Muscle of leg (tissue), 11 donors: ENCODE data around the gene ASCL2. TPM values are rescaled to one million over a fixed set of nuclear protein-coding genes. Genes with fewer than 3 reads are reported as not detected.

Experiments used
- DNase-seq: peaks from one replicate; pipeline ENCODE4 v3.0.0; 2013
- H3K27ac ChIP-seq: one replicate; pipeline ENCODE4 v1.5.1; 2013; ENCODE audit warnings: mild to moderate bottlenecking, low read length, control low read depth
- H3K27me3 ChIP-seq: one replicate; pipeline ENCODE4 v1.6.1; 2013; ENCODE audit warnings: low read length; ENCODE audit not compliant: control insufficient read depth, insufficient read depth
- H3K36me3 ChIP-seq: one replicate; pipeline ENCODE4 v1.6.1; 2013; ENCODE audit warnings: low read length; ENCODE audit not compliant: control insufficient read depth, insufficient read depth
- H3K4me1 ChIP-seq: one replicate; pipeline ENCODE4 v1.6.1; 2013; ENCODE audit warnings: low read length; ENCODE audit not compliant: control insufficient read depth, insufficient read depth
- H3K4me3 ChIP-seq: one replicate; pipeline ENCODE4 v1.5.1; 2013; ENCODE audit warnings: low read length, control low read depth
- H3K9me3 ChIP-seq: replicated peaks from 2 replicates; pipeline ENCODE4 v1.6.1; 2013; ENCODE audit warnings: low read depth, low read length; ENCODE audit not compliant: control insufficient read depth
- WGBS: methylation state at CpG from one replicate; pipeline ENCODE4 v1.1.5; 2013; ENCODE audit warnings: missing lambda C conversion rate; ENCODE audit not compliant: insufficient coverage; 5-methylcytosine and 5-hydroxymethylcytosine counted together
- polyA plus RNA-seq, 8 donors: library from polyadenylated mRNA; unstranded; fragments of 120-200 nt; gene quantifications; one replicate each; pipeline versions ENCODE4 v1.2.1 to v1.2.3, GENCODE V29; 2013; ENCODE audit warnings: inconsistent platforms in 1 of 8, low replicate concordance in 1 of 8; ENCODE audit not compliant: insufficient read length in 8 of 8, insufficient read depth in 1 of 8
- total RNA-seq: library from RNA; stranded (reverse); fragments of 120-200 nt; gene quantifications from one replicate; pipeline ENCODE4 v1.2.4, GENCODE V29; 2013

The ASCL2 gene
- total and polyA plus RNA-seq, 9 donors = 0.11 to 0.53 (median 0.29) TPM

DNA sequence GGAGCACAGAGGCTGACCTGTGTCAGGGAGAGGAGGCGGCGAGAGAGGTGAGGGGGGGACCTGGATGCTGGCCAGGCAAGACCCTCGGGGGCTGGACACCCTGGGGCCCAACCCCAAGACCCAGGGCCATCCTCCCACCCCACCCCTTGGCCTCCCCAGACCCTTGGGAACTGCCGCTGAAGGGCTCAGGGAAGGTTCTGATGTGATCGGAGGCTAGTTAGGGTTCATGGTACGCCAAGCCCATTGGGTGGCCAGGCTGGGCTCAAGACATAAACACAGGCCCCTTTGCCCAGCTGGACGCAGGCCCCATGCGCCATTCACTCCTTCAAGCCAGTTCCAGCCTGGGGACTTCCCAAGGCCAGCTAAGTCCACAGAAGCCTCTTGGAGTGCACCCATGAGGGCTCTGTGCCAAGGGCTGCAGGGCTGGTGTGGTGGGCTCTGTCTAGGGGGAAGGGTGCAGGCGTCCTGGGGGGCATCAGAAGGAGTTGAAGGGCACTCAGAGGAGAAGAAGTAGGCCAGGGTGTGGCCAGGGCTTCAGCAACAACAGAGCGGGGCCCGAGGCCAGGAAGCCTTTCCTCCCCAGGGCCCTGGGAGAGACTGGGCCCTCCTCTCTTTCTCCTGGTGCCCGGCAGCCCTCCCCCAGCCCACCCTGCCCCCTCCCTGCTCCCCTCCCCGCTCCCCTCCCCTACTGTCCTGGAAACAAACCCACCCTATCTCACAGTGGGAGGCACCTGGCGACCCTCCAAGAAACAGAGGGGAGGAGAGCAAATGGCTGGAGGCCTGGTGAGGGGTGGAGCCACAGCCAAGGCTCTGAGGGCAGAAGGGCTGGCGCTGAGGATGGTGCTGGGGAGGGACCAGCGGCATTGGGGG lies 44.4 kb upstream of the ASCL2 start:
- H3K27ac ChIP-seq = peak overlapping the region; percentile 84
- H3K36me3 ChIP-seq = no peaks in the 10 kb centered on the region
- peak; percentile 94 for DNase-seq
- peaks cover 39% of the 10 kb centered on the region for H3K4me1 ChIP-seq
- H3K9me3 ChIP-seq = peaks cover 9% of the 10 kb centered on the region
- H3K4me3 ChIP-seq = no peak overlapping the region
- H3K27me3 ChIP-seq = no peaks in the 10 kb centered on the region
- WGBS = 43% methylated on average over 6 of the region's 16 CpGs

DNA sequence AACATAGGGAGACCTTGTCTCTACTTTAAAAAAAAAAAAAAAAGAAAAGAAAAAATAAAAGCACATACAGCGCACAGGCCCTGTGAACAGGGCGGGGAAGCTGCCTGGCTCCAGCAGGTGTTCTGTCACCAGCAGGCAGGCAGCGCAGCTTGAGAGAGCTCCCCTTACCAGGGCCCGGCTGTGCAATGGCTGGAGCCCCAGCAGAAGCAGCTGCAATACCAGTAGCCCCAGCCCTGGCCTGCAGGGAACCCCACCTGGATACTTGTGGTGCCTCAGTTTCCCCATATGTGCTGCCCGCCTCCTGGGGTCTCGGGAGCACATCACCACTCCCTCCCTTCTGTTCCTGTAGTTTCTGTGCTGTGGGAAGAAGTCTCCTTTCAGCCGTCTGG lies 43.7 kb upstream of the ASCL2 start:
- no peak for DNase-seq
- Histone ChIP-seq H3K4me1 (peaks cover 39% of the 10 kb centered on the region), H3K27me3 (no peaks in the 10 kb centered on the region), H3K27ac (peak overlapping the region; percentile 84), H3K9me3 (peaks cover 9% of the 10 kb centered on the region), H3K4me3 (no peak overlapping the region), H3K36me3 (no peaks in the 10 kb centered on the region)
- 100% methylated on average over 3 of the region's 7 CpGs for WGBS

DNA sequence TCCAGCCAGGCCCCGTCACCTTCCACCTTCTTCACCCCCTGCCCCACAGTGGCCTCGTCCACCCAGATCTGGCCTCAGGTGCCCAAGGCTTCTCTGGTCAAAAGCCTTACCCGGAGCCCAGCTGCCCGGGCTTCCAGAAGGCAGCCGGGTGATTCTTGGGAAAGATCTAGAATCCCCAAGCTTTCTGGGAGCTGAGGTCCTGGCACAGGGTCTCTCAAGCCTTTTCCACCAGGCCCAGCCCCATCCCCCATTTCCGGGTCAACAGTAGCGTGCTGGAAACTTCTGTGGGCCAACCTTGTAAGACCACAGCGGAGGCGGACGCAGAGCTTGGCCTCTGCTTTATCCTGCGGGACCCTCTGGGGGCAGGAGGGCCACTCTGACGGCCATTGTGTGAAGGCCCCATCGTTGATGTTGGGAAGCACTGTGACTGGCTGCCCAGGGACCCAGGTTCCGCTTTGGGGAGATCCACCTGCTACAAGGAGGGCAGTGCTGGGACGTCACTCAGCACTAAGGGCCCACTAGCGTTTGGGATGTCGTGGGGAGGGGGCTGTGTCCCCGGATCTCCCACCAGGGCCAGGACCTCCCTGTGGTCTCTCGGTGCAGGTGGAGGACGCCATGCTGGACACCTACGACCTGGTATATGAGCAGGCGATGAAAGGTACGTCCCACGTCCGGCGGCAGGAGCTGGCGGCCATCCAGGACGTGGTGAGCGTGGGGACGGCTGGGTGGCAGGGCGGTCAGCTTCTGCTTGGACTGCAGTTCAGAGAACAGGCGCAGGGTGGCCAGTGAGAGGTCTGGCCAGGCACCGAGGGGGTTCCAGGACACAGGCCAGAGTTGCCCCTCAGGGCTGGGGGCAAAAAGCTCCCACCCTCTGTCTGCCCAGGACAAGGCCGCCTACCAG lies 42.9 kb upstream of the ASCL2 start:
- Histone ChIP-seq H3K27me3 (no peaks in the 10 kb centered on the region), H3K27ac (no peak overlapping the region)
- DNase-seq = no peak

DNA sequence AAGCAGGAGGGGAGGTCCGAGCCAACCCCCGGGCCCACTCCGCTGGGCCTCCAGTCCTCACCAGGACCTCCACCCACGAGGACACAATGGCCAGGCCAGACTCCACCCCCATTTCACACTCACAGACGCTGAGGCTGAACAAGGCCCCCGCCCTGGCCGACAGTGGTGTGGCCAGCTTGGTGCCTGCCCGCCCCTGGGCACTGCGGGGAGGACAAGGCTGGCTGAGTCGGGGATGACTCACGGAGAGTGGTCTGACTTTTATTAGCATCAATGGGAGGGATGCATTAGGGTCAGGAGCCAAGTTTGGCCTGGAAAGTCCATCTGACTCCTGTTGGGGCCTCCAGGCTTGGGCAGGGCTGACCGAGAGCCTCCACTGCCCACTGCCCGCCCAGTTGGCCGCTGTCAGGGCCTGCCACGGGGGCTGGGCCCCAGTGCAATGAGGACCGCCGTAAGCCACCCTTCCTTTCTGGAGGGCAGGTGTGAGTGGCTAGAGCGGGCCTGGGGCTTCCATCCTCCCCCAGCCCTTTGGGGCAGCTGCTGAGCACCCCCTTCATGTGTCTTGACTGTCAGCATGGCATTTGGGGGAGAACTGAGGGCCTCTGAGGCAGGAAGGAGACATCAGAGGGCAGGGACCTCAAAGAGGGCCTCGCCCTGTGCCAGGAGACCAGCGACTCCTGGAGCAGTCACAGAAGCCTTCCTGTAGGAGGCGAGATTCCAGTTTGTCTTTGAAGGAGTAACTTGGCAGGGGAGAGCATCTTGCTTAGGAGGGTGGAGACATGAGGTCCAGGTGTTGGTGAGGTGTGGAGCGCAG lies 42.0 kb upstream of the ASCL2 start:
- H3K27ac ChIP-seq = peak overlapping the region; percentile 51
- peaks cover 47% of the 10 kb centered on the region for H3K4me1 ChIP-seq
- WGBS = 77% methylated on average over 14 of the region's 22 CpGs
- DNase-seq = peak; percentile 56
- H3K4me3 ChIP-seq = no peak overlapping the region
- no peaks in the 10 kb centered on the region for H3K36me3 ChIP-seq
- H3K9me3 ChIP-seq = peaks cover 2% of the 10 kb centered on the region
- no peaks in the 10 kb centered on the region for H3K27me3 ChIP-seq

More for the DNA sequence above, 42.9 kb upstream of the ASCL2 start:
- Histone ChIP-seq H3K36me3 (no peaks in the 10 kb centered on the region), H3K9me3 (peaks cover 7% of the 10 kb centered on the region), H3K4me3 (no peak overlapping the region), H3K4me1 (peaks cover 42% of the 10 kb centered on the region)
- 81% methylated on average over 31 of the region's 34 CpGs for WGBS

DNA sequence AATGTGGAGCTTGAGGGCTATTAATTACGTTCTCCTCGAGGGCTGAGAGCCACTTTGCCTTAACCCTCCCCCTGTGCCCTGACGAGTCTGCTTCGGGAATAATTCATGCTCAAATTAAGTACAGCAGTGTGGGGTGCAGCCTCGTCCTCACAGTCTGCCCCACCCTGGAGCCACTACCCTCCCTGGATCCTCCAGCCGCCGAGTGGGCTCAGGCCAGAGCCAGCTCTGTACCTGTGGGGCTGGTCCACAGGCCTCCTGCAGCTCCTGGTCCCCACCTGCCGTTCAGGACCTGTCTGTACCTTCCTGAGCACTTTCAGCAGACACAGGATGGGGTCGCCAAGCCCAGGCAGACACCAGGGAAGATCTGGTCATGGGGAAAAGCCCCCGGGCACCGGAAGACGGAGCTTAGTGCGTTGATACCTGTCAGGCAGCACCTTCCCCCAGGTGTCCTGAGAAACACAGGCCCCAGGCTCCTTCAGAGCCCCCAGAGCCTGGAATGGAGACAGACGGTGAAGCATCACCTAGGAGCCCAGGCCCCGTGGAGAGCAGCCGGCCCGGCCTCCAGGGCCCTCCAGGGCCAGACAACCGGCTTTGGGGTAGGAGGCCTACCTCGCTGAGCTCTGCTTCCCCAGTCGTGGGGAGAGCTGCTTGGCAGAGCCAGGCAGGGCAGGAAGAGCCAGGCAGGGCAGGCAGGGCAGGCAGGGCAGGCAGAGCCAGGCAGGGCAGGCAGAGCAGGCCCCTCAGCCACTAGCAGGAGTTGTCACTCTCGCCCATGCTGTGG lies 41.2 kb upstream of the ASCL2 start:
- Histone ChIP-seq H3K4me3 (no peak overlapping the region), H3K27ac (no peak overlapping the region)
- WGBS = 56% methylated on average over 18 of the region's 21 CpGs

DNA sequence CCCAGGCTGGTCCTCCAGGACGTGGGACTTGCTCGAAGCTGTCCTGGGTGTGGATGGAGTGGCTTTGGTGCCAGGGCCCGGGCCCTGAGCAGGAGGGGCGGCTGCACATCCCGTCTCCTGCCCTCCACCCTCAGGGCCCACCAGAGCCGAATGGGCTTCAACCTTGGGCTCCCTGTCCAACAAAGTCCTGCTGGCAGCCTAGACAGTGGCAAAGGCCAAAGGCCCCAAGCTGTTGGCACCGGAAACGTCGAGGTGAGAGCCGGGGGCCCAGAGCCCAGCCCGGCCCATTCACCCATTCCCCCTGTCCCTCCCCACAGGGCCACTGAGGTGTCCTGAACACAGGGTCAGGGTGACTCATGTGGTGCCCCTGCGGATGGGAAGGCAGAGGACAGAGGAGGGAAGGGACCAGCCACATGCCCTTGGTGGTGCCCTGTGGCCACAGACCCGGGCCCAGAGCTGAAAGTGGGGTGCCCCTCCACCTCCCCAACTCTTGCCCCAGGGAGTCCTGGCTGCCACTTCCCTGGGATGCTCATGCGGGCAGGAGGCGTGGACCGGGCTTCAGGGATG lies 40.5 kb upstream of the ASCL2 start:
- H3K4me1 ChIP-seq = peaks cover 58% of the 10 kb centered on the region
- no peaks in the 10 kb centered on the region for H3K36me3 ChIP-seq
- DNase-seq = no peak
- WGBS = 81% methylated on average over 13 of the region's 16 CpGs
- H3K4me3 ChIP-seq = no peak overlapping the region
- H3K9me3 ChIP-seq = no peaks in the 10 kb centered on the region
- H3K27me3 ChIP-seq = no peaks in the 10 kb centered on the region
- no peak overlapping the region for H3K27ac ChIP-seq

More for the DNA sequence above, 41.2 kb upstream of the ASCL2 start:
- Histone ChIP-seq H3K36me3 (no peaks in the 10 kb centered on the region), H3K9me3 (no peaks in the 10 kb centered on the region), H3K27me3 (no peaks in the 10 kb centered on the region), H3K4me1 (peaks cover 54% of the 10 kb centered on the region)
- DNase-seq = no peak

DNA sequence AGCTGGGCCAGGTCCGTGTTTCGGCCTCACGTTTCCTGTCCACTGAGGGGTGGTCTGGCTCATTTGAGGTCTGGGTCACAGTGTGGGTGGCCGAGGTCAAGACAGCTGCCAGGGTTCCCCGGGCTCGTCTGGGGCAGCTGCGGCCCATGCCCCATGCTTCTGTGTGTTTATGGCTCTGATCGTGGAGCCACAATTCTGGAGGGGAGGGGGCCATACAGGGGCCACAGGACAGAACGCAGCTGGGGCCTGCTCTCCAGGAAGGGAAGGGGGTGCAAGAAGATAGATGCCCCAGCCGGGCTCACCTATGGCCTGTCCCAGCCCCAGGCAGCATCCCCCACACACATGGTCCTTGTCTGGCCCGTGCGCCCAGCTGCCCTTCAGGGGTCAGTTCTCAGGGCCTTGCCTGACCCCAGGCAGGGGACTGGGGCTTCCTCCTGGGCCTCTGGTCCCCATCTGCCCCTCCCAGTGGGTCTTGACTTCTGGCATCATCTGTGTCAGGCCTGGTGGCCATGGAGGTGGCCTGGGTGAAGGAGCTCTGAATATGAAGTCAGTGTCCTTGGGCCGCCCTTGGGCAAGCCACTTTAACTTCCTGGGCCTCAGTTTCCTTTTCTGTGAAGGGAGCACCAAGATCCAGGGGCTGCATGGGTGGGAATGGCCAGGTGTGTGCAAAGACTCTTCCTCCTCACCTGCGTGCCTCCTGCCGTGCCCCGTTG lies 39.8 kb upstream of the ASCL2 start:
- Histone ChIP-seq H3K4me3 (no peak overlapping the region), H3K4me1 (peaks cover 58% of the 10 kb centered on the region), H3K9me3 (no peaks in the 10 kb centered on the region), H3K27me3 (no peaks in the 10 kb centered on the region), H3K27ac (no peak overlapping the region), H3K36me3 (no peaks in the 10 kb centered on the region)
- 59% methylated on average over 11 of the region's 16 CpGs for WGBS
- DNase-seq = no peak

DNA sequence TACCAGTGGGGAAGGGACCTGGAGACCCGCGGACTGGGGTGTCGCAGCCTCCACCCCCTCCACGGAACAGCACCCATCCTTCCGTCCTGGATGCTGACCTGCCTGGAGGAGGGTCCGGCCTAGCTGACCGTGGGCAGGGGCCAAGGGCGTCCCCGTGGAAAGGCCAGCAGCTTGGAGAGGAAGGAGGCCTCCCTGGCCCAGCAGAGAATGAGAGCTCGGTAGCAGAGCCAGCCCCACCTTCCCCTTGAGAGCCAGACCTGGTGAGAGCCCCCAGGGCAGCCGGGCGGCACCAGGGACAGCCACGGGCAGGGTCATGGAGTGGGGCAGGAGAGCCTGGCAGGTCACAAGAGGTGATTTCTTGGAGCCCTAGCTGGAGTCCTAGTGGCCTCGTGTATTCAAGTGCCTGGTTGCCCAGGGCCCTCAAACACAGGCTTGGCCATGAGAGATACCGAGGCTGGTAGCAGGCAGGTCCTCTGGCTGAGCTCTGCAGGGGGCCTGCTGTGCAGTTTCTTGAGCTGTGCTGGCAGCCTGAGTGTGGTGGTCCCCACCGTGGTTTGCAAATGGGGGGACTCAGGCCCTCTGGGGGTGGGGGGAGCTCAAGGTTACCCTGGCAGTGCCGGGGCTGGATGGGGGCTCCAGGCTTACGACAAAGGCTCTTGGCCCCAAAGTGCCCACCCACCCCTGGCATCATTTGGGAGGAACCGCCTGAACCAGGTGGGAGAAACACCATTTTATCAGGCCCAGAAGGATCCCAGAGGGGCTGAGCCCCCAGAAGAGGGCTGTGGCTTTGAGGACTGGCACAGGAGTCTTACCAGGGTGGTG lies 39.1 kb upstream of the ASCL2 start:
- Histone ChIP-seq H3K27ac (no peak overlapping the region), H3K27me3 (no peaks in the 10 kb centered on the region), H3K36me3 (no peaks in the 10 kb centered on the region), H3K4me3 (no peak overlapping the region), H3K9me3 (no peaks in the 10 kb centered on the region), H3K4me1 (peaks cover 59% of the 10 kb centered on the region)
- DNase-seq = no peak
- 68% methylated on average over 10 of the region's 19 CpGs for WGBS
